ENCODE measurements around the gene CEP76. TPM values are rescaled to one million over a fixed set of nuclear protein-coding genes. Genes with fewer than 3 reads are reported as not detected.

Gene CEP76
- total RNA-seq, 4 donors from 2014 or later, result 5.4 to 9.1 (median 6.8) TPM

DNA sequence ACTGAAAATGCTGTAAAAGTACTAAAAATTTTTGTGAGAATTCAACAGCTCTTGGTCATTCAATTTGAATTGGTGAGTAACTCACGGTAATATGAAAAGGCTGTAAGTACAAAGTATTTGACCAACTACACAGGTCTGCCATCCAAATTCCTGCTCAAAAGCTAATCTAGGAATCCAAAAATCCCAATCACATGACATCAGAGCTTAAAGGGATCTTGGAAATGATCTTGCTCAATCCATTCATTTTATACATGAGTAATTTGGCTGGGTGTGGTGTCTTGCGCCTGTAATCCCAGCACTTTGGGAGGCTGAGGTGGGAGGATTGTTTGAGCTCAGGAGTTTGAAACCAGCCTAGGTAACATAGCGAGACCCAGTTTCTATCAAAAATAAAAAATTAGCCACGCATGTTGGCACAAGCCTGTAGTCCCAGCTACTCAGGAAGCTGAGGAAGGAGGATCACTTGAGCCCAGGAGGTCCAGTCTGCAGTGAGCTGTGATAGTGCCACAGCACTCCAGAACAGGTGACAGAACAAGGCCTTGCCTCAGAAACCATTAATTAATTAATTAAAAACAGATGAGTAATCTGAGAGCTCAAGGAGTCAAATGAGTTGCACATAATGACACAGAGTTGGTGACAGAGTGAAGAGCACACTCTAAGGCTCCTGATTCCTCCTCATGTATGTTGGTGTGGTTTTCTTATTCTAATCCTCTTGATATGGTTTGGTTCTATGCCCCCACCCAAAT, 64.5 kb downstream of the CEP76 start:
- in situ Hi-C loops (cut with MboI; ENCODE audit: low sequenced_read_pairs in 4 of 4), result loop anchor here in 2 of 4 donors (10.0 to 25.0 kb wide), 2 partner anchors 101 to 103 kb away; no protein-coding TSS in a partner anchor

DNA sequence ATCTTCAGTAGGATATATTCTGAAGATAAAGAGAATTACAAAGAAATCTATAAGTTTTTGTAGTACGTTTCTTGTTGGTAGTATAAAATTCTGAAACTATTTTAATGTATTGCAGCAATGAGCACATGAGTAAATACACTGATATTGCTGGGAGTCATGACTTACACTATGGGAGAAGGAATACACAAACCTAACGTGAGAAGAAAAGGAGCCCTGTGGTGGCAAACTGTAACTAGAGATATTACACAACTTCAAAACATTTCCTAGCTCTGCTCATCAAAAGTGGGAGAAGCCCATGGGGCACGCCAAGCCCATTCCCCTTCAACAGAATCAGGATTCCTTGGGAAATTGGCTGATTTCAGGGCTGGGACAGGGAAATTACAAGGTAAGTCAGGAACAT, 65.1 kb downstream of the CEP76 start:
- in situ Hi-C loops (cut with MboI; ENCODE audit: low sequenced_read_pairs in 4 of 4), result loop anchor here in 2 of 4 donors (10.0 to 25.0 kb wide), 2 partner anchors 100 to 103 kb away; no protein-coding TSS in a partner anchor
- no peak for ATAC-seq
- peaks cover 0 to 4% of the 10 kb centered on the region in 2 donors for H3K4me1 ChIP-seq
- H3K9me3 ChIP-seq, result no peaks in the 10 kb centered on the region
- no peak overlapping the region for H3K4me3 ChIP-seq
- no peaks in the 10 kb centered on the region for H3K27me3 ChIP-seq
- no peak overlapping the region for H3K27ac ChIP-seq
- DNase-seq, result no peak
- intact Hi-C loops (cut with DNase I; ENCODE audit: low total_unique reads), result no loop called here
- TF ChIP-seq, protein P1, sequence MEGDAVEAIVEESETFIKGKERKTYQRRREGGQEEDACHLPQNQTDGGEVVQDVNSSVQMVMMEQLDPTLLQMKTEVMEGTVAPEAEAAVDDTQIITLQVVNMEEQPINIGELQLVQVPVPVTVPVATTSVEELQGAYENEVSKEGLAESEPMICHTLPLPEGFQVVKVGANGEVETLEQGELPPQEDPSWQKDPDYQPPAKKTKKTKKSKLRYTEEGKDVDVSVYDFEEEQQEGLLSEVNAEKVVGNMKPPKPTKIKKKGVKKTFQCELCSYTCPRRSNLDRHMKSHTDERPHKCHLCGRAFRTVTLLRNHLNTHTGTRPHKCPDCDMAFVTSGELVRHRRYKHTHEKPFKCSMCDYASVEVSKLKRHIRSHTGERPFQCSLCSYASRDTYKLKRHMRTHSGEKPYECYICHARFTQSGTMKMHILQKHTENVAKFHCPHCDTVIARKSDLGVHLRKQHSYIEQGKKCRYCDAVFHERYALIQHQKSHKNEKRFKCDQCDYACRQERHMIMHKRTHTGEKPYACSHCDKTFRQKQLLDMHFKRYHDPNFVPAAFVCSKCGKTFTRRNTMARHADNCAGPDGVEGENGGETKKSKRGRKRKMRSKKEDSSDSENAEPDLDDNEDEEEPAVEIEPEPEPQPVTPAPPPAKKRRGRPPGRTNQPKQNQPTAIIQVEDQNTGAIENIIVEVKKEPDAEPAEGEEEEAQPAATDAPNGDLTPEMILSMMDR (IDR thresholded peaks at IDR 0.05 in 4 of 5, conservative IDR thresholded peaks at IDR 0.05 in 1 of 5), result no peak
- no peak for TF ChIP-seq POLR2A (IDR thresholded peaks at IDR 0.05)
- H3K36me3 ChIP-seq, result no peaks in the 10 kb centered on the region

More for the DNA sequence above, 64.5 kb downstream of the CEP76 start:
- Histone ChIP-seq H3K27ac (no peak overlapping the region), H3K4me3 (no peak overlapping the region), H3K4me1 (peaks cover 0 to 4% of the 10 kb centered on the region in 2 donors), H3K27me3 (no peaks in the 10 kb centered on the region), H3K9me3 (no peaks in the 10 kb centered on the region), H3K36me3 (no peaks in the 10 kb centered on the region)
- ATAC-seq (peak in 1 of 2 donors; percentile 14), DNase-seq (no peak)
- TF ChIP-seq, protein P1 (IDR thresholded peaks at IDR 0.05 in 4 of 5, conservative IDR thresholded peaks at IDR 0.05 in 1 of 5), result no peak
- no peak for TF ChIP-seq POLR2A (IDR thresholded peaks at IDR 0.05)
- intact Hi-C loops (cut with DNase I; ENCODE audit: low total_unique reads), result no loop called here

DNA sequence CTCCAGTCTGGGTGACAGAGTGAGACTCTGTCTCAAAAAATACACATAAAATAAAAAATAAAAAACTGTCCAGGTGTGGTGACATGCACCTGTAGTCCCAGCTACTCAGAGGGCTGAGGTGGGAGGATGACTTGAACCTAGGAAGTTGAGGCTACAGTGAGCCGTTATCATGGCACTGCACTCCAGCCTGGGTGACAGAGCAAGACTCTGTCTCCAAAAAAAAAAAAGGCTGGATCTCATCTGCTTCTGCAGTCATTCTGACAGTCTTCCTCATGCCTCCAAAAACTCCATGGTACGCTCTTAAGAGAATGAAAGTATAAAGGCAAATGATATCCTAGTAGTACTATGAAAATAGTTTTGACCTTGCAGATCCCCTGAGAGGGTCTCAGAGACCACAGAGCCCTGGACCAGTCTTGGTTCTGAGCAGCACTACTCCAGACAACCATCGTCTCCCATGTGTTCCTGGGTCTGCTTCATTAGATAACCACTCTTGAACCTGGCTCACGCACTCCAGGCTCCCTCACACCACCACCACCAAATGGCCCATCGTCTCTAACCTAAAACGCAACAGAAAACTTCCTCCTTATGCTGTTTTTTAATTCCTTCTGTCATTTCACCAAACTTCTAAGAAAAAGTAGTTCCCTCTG, 70.6 kb downstream of the CEP76 start:
- in situ Hi-C loops (cut with MboI; ENCODE audit: low sequenced_read_pairs in 4 of 4), result loop anchor here in 2 of 4 donors (10.0 to 25.0 kb wide), 2 partner anchors 95 to 97 kb away; no protein-coding TSS in a partner anchor

DNA sequence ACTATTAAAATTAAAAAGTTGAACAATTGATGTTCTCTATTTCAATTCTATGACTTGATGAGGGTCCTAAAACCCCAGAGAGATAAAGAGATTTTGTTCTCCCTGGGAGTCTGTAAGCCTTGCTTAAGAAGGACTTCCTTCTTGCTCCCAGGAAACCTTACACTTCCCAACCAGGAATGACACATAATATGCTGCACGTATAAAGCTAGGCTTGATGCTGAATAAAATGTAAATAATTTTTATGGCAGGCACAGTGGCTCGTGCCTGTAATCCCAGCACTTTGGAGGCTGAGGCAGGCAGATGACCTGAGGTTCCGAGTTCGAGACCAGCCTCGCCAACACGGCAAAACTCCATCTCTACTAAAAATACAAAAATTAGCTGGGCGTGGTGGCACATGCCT, 72.4 kb downstream of the CEP76 start:
- in situ Hi-C loops (cut with MboI; ENCODE audit: low sequenced_read_pairs in 4 of 4) (loop anchor here in 2 of 4 donors (10.0 to 25.0 kb wide), 2 partner anchors 93 to 95 kb away; no protein-coding TSS in a partner anchor), intact Hi-C loops (cut with DNase I; ENCODE audit: low total_unique reads) (no loop called here)
- no peaks in the 10 kb centered on the region for H3K9me3 ChIP-seq
- H3K27me3 ChIP-seq, result no peaks in the 10 kb centered on the region
- no peak overlapping the region for H3K27ac ChIP-seq
- ATAC-seq, result no peak
- DNase-seq, result no peak
- no peaks in the 10 kb centered on the region for H3K36me3 ChIP-seq
- TF ChIP-seq POLR2A (IDR thresholded peaks at IDR 0.05), result no peak
- TF ChIP-seq, protein P1 (IDR thresholded peaks at IDR 0.05 in 4 of 5, conservative IDR thresholded peaks at IDR 0.05 in 1 of 5), result no peak
- no peaks in the 10 kb centered on the region for H3K4me1 ChIP-seq
- no peak overlapping the region for H3K4me3 ChIP-seq

More for the DNA sequence above, 70.6 kb downstream of the CEP76 start:
- intact Hi-C loops (cut with DNase I; ENCODE audit: low total_unique reads), result no loop called here
- H3K9me3 ChIP-seq, result no peaks in the 10 kb centered on the region
- no peaks in the 10 kb centered on the region for H3K4me1 ChIP-seq
- no peaks in the 10 kb centered on the region for H3K27me3 ChIP-seq
- ATAC-seq (no peak), DNase-seq (no peak)
- no peak overlapping the region for H3K27ac ChIP-seq
- TF ChIP-seq, protein P1 (IDR thresholded peaks at IDR 0.05 in 4 of 5, conservative IDR thresholded peaks at IDR 0.05 in 1 of 5), result no peak
- no peak for TF ChIP-seq POLR2A (IDR thresholded peaks at IDR 0.05)
- no peak overlapping the region for H3K4me3 ChIP-seq
- no peaks in the 10 kb centered on the region for H3K36me3 ChIP-seq
